Stimulated activated CD8-positive, alpha-beta memory T cell treated with anti-CD3 and anti-CD28 coated beads, Interleukin-15, amount 100 ng/mL, for 4 hours (primary cell): ENCODE results near the gene GRK5.

Experiments
- DNase-seq, 2 donors: peaks; one replicate each; pipeline ENCODE4 v3.0.0-alpha.2; 2020; ENCODE audit warnings: low read depth in 2 of 2

The GRK5 gene

GRCh38 chr10:119404719-119405519 is 197.5 kb downstream of the GRK5 start:
- DNase-seq, result no peak

- DNase-seq, result no peak
Measured at GRCh38 chr10:119405520-119405807, 198.1 kb downstream of the GRK5 start.

- DNase-seq, result no peak
Measured at GRCh38 chr10:119406137-119406536, 198.8 kb downstream of the GRK5 start.

- DNase-seq, result no peak
Measured at GRCh38 chr10:119406601-119407253, 199.4 kb downstream of the GRK5 start.

GRCh38 chr10:119407254-119407777 is 199.9 kb downstream of the GRK5 start:
- DNase-seq, result no peak

GRCh38 chr10:119408072-119408471 is 200.7 kb downstream of the GRK5 start:
- no peak for DNase-seq

GRCh38 chr10:119408969-119409371 is 201.6 kb downstream of the GRK5 start:
- DNase-seq, result no peak

GRCh38 chr10:119409385-119409784 is 202.0 kb downstream of the GRK5 start:
- no peak for DNase-seq

GRCh38 chr10:119409906-119410305 is 202.5 kb downstream of the GRK5 start:
- no peak for DNase-seq

- DNase-seq, result no peak
Measured at GRCh38 chr10:119410361-119411116, 203.2 kb downstream of the GRK5 start.

- no peak for DNase-seq
Measured at GRCh38 chr10:119412244-119413092, 205.1 kb downstream of the GRK5 start.

- DNase-seq, result no peak
Measured at GRCh38 chr10:119413093-119413453, 205.7 kb downstream of the GRK5 start.

- no peak for DNase-seq
Measured at GRCh38 chr10:119413471-119414080, 206.2 kb downstream of the GRK5 start.

GRCh38 chr10:119414081-119414611 is 206.8 kb downstream of the GRK5 start:
- no peak for DNase-seq

GRCh38 chr10:119415121-119415520 is 207.8 kb downstream of the GRK5 start:
- DNase-seq, result no peak

GRCh38 chr10:119415536-119416503 is 208.4 kb downstream of the GRK5 start:
- no peak for DNase-seq

- DNase-seq, result peak; percentile 35 to 37
Measured at GRCh38 chr10:119416855-119417254, 209.5 kb downstream of the GRK5 start.

GRCh38 chr10:119417852-119418251 is 210.5 kb downstream of the GRK5 start:
- no peak for DNase-seq

- no peak for DNase-seq
Measured at GRCh38 chr10:119418362-119418761, 211.0 kb downstream of the GRK5 start.

- DNase-seq, result no peak
Measured at GRCh38 chr10:119419931-119420330, 212.6 kb downstream of the GRK5 start.
